Occipital lobe (tissue), 2 donors: ENCODE measurements around the gene ALPG. TPM values are rescaled to one million over a fixed set of nuclear protein-coding genes. Genes with fewer than 3 reads are reported as not detected.
"Not testable (repeated sequence)": the region's sequence is repeated elsewhere in the genome, so short reads cannot be mapped to it uniquely, and the experiment has no call there.

Source experiments
- DNase-seq: peaks from one replicate; lab custom pipeline; 2025; lab: John Stamatoyannopoulos, UW
- total RNA-seq: library from RNA; depleted of rRNA; stranded (reverse); fragments of >200 nt; gene quantifications from one replicate; pipeline ENCODE4 v1.2.3, GENCODE V29; 2014

Gene ALPG
- total RNA-seq, 1 donor from 2014 or later = not detected

- peak; percentile 48 for DNase-seq
Measured at GRCh38 chr2:232440220-232441018, 33.8 kb downstream of the ALPG start.

- DNase-seq = no peak
Measured at GRCh38 chr2:232441147-232441651, 34.6 kb downstream of the ALPG start.

- not testable (repeated sequence) for DNase-seq
Measured at GRCh38 chr2:232441922-232442321, 35.3 kb downstream of the ALPG start.

GRCh38 chr2:232442431-232442830 is 35.8 kb downstream of the ALPG start:
- DNase-seq = not testable (repeated sequence)

GRCh38 chr2:232443047-232443446 is 36.4 kb downstream of the ALPG start:
- DNase-seq = not testable (repeated sequence)

GRCh38 chr2:232443669-232444408 is 37.2 kb downstream of the ALPG start:
- not testable (repeated sequence) for DNase-seq

- DNase-seq = no peak
Measured at GRCh38 chr2:232444409-232445148, 37.9 kb downstream of the ALPG start.

- not testable (repeated sequence) for DNase-seq
Measured at GRCh38 chr2:232445149-232445885, 38.7 kb downstream of the ALPG start.

- not testable (repeated sequence) for DNase-seq
Measured at GRCh38 chr2:232446266-232446777, 39.7 kb downstream of the ALPG start.

- DNase-seq = no peak
Measured at GRCh38 chr2:232447091-232447620, 40.5 kb downstream of the ALPG start.

- DNase-seq = peak; percentile 10
Measured at GRCh38 chr2:232447638-232448303, 41.1 kb downstream of the ALPG start.

GRCh38 chr2:232448304-232448690 is 41.7 kb downstream of the ALPG start:
- no peak for DNase-seq

- DNase-seq = no peak
Measured at GRCh38 chr2:232449964-232450363, 43.3 kb downstream of the ALPG start.

GRCh38 chr2:232451645-232452044 is 45.0 kb downstream of the ALPG start:
- DNase-seq = not testable (repeated sequence)

- DNase-seq = no peak
Measured at GRCh38 chr2:232454630-232455029, 48.0 kb downstream of the ALPG start.

- no peak for DNase-seq
Measured at GRCh38 chr2:232455426-232456255, 49.0 kb downstream of the ALPG start, which contains the start of gene ALPI. Gene ALPI (plus strand): TSS chr2:232456153. CDS start chr2:232456200, 47 bp downstream.

- DNase-seq = no peak
Measured at GRCh38 chr2:232456296-232457120, 49.9 kb downstream of the ALPG start.
